ENCODE measurements around the gene LRRK2.
"Not testable (repeated sequence)": the region's sequence is repeated elsewhere in the genome, so short reads cannot be mapped to it uniquely, and the experiment has no call there.

The LRRK2 gene

DNA sequence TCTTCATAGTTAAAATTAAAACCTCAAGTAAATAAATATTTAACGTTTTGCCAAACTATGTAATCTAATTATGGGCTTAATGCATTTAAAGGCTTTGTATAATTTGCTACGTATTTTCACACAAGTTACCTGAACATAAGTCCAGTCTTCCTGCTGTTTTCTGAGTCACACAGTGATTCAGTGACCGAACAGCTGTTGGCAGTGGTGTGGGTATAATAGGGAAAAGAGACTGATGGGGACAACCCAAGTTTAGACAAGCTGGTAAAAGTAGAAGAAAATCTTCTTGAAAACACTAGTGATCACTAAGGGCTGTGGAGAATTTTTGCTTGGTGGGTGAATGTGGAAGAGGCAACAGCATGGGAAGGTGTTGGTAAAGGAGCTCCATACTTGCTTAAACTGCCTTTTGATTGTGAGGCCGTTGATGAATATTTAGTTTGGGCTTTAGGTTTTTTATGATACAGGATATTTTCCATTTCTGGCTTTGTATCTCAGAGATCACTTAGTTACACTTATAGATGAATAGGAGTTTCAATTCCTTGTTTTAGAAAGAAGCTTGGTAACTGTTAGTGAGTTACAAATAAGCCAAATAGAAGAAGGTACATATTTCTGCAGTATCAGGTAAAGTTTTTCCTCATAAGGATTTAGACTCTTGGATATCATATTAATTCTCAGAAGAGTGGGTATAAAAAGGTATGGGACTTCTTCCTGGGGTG is 23.9 kb downstream of the LRRK2 start:
- no peak for DNase-seq

DNA sequence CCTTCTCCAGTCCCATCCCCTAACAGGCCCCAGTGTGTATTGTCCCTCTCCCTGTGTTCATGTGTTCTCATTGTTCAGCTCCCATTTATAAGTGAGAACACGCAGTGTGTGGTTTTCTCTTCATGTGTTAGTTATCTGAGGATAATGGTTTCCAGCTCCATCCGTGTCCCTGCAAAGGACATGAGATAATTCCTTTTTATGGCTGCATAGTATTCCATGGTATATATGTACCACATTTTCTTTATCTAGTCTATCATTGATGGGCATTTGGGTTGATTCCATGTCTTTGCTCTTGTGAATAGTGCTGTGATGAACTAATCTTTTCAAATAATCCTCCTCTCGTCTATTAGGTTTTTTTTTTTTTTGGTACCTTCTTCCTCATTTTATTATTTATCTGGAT is 25.9 kb downstream of the LRRK2 start:
- DNase-seq, result not testable (repeated sequence)

DNA sequence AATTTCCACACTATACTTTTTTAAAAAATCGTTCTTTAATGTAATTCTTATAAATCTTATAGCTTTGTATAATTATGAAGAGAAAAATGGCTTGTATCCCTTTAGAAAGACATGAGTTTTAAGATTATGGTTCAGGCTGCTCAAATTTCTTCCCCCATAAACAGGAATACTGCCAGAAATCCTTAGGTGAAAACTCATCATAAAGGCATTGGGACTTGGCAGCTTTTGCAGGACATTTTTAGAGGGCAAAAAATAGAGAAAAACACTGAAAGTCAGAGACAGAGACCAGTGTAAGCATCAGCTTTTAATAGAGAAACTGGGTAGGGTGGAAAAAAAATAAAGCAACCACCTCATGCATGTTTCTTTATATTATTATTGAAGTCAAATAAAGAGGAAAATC is 29.1 kb downstream of the LRRK2 start:
- no peak for DNase-seq

GRCh38 chr12:40254455-40255085 is 29.8 kb downstream of the LRRK2 start:
- no peak for DNase-seq

DNA sequence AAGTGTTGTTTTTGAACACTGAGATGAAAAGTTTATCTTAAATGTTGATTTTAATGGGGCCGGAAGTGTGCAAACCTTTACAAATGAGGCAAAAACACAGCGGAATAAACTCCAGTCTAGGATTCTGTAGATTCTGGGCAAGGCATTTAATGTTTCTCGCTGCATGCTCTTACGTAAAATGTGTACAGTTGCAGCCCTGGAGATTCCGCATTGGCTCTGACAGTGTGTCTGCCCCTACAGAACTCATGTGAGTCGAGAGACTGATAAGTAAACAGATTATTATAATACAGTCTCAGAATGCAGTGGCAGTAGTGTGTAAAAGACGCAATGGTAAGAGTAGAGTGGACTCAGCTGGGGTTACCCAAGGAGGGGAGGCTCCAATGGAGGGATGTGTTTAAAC is 33.6 kb downstream of the LRRK2 start:
- DNase-seq, result no peak

- no peak for DNase-seq
Observed at GRCh38 chr12:40261937-40262336, 37.1 kb downstream of the LRRK2 start.

GRCh38 chr12:40262657-40263056 is 37.9 kb downstream of the LRRK2 start:
- DNase-seq, result no peak

- DNase-seq, result no peak
Observed at GRCh38 chr12:40263616-40264409, 39.0 kb downstream of the LRRK2 start.

DNA sequence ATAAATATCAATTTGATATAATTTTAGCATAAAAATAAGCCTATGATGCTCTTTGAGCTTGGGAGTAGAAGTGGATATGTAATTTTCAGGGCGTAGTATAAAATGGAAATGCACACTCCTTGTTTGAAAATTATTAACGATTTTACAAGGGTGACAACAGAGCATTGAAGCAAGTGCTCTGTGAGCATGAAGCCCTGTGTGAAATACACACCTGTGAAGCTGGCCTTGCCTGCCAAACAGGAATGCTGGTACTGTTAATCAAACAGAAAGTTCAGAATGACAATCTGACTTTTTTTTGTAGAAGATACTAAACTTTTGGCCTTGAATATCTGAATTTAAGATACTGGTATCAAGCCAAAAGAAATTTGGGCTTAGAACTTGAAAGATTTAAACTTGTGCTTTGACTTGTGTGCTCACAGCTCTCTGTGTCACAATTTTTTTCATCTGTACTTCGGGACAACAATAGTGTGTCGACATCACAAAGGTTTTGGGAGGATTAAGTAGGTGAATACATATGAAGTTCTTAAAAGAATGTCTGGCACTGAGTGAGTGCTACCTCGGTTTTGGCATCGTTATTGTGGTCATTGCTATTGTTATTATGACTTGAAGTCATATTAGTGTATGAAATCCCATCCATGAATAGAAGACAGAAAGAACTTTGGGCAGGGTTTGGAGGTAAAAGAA is 47.3 kb downstream of the LRRK2 start:
- DNase-seq, result no peak

GRCh38 chr12:40281791-40282364 is 57.1 kb downstream of the LRRK2 start:
- no peak for DNase-seq

DNA sequence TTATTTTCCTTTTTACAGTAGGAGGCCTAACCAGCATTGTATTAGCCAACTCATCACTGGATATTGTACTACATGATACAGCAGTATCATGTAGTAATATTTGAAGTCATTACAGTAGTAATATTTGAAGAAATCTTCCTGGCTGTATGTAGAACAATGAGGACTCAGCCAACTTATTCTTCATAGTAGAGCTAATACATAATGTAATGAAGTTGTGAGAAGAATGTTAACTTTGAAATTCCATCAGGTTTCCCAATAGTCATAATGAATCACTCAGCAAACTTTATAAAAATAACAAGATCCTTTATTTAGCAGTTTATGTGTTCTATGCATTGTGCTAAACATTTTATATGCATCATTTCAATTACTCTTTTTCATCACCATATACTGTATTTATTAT is 61.8 kb downstream of the LRRK2 start:
- no peak for DNase-seq

- DNase-seq, result no peak
Observed at GRCh38 chr12:40287369-40287975, 62.7 kb downstream of the LRRK2 start.

- DNase-seq, result no peak
Observed at GRCh38 chr12:40292788-40293429, 68.1 kb downstream of the LRRK2 start.

- DNase-seq, result no peak
Observed at GRCh38 chr12:40298341-40298740, 73.5 kb downstream of the LRRK2 start.

DNA sequence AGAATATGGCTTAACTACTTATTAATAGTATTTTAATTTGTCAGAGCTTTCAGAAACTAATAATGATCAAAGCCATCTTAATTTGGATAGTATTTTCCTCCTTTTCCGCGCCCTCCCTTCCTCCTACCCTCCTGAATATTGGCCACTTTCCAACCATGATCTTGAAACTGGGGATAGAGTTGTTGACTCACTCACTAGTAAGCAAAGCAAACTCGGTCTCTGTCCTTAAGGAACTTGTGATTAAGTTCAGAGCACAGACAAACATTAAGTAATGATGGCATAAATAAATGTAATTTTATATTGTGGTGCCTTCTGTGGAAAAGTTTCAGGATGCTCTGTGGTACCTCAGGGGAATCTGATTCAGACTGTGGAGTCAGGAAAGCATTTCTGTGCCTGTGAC is 75.7 kb downstream of the LRRK2 start:
- no peak for DNase-seq

DNA sequence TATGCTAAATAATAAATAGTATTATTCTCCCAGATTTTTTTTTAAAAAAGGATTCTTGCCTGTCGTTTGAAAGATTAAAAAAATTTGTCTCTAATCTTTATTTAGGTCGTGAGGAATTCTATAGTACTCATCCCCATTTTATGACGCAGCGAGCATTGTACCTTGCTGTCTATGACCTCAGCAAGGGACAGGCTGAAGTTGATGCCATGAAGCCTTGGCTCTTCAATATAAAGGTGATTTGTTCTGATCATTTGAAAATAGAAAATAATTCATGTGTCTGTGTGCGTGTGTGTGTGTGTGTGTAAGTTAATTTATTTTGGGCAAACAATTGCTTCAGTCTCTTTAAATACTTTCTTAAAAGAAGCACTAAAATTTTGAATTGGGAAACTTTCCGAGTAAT is 84.2 kb downstream of the LRRK2 start:
- DNase-seq, result no peak

DNA sequence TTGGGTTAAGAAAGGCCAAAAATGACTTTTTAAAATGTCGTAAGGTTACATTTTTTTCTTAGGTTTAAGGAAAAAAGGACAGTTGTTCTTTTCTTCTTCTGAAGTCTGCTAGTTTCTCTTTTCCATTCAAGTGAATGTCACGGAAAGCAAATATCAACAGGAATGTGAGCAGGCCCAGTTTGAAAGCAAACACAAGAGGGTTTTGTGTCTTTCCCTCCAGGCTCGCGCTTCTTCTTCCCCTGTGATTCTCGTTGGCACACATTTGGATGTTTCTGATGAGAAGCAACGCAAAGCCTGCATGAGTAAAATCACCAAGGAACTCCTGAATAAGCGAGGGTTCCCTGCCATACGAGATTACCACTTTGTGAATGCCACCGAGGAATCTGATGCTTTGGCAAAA is 85.4 kb downstream of the LRRK2 start:
- no peak for DNase-seq

DNA sequence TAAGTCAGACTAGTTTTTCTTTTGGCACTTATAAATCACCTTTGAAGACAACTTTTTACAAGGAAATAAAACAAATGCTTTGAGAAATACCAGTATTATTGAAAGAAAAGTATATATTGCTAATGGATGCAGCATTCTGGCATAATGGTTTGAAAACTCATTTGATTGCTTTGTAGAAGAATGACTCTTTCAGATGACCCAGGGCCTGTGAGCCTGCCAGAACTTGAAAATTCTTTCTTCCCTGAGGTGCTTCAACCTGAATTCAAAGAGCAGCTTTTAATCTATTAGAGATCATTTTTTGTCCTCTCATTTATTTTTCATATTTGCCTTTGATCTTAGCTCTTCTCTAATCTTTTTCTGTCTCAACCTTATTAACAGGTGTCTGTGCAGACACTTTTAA is 87.4 kb downstream of the LRRK2 start:
- DNase-seq, result no peak

DNA sequence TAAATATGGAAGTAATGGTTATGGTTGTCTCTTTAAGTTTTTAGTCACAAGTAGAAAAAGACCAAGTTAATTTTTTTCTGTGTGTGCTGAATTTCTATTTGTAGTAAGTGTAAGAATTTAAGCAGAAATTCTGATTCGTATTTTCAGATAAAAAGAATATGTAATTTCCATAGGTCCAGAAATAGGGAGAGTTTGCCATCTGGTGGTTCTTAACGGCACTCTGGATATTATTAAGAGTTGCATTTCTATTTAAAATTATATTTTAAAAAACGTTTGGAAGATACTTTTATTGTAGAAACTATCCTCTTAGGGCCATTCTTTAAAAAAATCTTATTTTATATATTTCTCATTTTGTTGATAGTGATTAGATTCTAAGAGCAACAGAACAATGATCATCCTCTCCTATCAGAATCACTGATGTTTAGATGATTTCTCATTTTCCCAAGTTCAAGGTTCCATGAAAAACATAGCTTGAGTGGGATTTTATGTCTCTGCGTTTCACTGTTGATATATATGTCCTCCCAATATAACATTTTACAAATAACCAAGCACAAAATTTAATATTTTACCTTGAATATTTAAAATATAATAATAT is 88.3 kb downstream of the LRRK2 start:
- DNase-seq, result no peak

GRCh38 chr12:40313928-40314327 is 89.1 kb downstream of the LRRK2 start:
- DNase-seq, result no peak

DNA sequence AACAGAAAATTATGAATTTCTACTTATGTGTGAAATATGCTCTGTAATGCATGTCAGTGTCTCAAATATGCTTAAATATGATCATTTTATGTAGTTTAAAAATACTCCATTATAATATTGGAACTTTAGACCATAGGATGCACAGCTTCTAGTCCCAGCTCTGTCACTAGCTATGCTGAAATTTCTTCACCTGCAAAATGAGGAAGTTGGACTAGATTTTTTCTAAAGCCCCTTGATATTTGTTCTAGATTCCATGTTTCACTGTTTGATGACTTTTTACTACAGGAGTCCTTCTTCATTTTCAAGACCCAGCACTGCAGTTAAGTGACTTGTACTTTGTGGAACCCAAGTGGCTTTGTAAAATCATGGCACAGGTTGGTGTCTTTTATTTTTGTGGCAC is 90.1 kb downstream of the LRRK2 start:
- no peak for DNase-seq

DNA sequence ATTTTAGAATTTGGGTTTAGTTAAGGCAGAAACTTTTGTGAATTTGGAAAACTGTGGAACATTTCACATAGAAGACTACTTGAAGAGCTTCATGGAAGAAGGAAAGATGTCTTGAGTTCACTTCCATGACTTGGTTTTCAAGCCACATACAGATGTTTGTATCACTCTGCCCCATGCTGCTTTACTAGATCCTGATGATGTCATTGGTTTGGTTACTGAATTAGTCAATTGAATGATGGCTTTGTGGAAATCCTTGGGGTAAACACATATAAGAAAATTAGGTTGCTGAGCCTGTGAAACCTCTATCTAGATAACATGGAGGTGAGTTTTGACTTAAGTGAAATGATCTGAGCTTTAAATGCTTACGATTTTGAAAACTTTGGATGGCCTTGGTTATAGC is 90.6 kb downstream of the LRRK2 start:
- DNase-seq, result no peak

Data from effector CD4-positive, alpha-beta T cell (primary cell).